HG02623 (cell line): ENCODE measurements around the gene CKAP4.
A peak's percentile ranks its signal among the peaks of the same experiment; 100 is the strongest.
"Not testable (repeated sequence)": the region's sequence is repeated elsewhere in the genome, so short reads cannot be mapped to it uniquely, and the experiment has no call there.

Source experiments
- ATAC-seq: cut with Tn5 transposase; IDR thresholded peaks from one replicate; pipeline ENCODE4 v1.9.1; 2021; ENCODE audit warnings: moderate library complexity; ENCODE audit not compliant: unreplicated experiment

The CKAP4 gene, protein sequence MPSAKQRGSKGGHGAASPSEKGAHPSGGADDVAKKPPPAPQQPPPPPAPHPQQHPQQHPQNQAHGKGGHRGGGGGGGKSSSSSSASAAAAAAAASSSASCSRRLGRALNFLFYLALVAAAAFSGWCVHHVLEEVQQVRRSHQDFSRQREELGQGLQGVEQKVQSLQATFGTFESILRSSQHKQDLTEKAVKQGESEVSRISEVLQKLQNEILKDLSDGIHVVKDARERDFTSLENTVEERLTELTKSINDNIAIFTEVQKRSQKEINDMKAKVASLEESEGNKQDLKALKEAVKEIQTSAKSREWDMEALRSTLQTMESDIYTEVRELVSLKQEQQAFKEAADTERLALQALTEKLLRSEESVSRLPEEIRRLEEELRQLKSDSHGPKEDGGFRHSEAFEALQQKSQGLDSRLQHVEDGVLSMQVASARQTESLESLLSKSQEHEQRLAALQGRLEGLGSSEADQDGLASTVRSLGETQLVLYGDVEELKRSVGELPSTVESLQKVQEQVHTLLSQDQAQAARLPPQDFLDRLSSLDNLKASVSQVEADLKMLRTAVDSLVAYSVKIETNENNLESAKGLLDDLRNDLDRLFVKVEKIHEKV

GRCh38 chr12:106247674-106248311, at the start of gene CKAP4:
TSS of gene CKAP4 (minus strand) at chr12:106248020. CDS start at chr12:106247851, 169 bp downstream.
- peak; percentile 41 for ATAC-seq

- ATAC-seq, result no peak
Observed at GRCh38 chr12:106297075-106297474, 49.3 kb upstream of the CKAP4 start.

DNA sequence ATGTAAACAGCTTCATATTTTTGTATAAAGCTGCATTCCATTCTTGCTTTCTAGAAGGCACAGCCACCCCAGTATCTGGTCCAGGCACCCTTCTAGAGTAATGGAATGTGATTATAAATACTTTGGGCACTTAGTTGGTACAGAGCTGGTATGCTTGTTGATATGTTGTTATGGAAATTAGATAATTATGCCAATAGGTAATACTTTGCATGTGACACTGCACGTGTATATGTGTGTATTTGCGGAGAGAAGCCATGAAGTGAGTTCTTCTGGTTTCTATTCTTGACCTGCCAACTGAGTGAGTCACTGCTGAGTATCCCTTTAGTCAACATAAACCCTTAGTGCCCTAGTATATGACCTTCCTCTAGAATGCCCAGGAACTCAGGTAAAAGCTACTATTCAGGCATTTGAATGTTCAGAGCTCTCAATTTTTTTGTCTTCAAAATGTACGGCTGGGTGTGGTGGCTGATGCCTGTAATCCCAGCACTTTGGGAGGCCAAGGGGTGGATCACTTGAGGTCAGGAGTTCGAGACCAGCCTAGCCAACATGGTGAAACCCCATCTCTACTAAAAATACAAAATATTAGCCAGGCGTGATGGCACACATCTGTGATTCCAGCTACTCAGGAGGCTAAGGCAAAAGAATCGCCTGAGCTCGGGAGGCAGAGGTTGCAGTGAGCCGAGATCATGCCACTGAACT, 48.5 kb upstream of the CKAP4 start:
- no peak for ATAC-seq

DNA sequence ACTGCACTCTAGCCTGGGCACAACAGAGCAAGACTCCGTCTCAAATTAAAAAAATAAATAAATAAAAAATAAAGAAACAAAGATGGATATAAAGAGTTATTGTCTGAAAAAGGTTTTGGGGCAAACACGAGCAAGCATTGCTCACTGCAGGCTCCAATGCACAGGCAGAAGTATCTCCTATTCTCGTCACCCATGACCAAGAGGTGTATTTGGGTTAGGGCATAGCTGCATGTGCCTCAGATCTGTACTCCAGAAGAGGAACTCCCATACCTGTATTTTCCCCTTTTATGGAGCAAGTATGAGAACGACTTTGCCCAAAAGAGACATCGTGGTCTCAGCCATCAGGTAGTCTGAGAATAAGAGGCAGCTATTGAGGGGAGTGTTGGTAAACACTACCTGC, 44.5 kb upstream of the CKAP4 start:
- ATAC-seq, result no peak

DNA sequence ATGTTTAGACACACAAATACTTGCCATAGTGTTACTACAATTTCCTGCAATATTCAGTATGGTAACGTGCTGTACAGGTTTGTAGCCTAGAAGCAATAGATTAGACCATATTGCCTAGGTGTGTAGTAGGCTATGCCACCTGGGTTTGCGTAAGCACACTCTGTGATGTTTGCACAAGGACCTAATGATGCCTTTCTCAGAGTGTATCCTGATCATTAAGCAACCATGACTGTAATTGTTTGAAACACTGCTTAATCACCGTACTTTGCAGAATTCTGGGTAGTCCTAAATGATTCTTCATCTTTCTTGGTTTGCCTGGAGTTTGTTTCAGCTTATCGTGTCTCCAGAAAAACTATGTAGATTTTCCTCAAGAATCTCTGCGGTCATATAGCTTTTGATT, 43.5 kb upstream of the CKAP4 start:
- ATAC-seq, result no peak

- no peak for ATAC-seq
Observed at GRCh38 chr12:106290666-106291065, 42.8 kb upstream of the CKAP4 start.

DNA sequence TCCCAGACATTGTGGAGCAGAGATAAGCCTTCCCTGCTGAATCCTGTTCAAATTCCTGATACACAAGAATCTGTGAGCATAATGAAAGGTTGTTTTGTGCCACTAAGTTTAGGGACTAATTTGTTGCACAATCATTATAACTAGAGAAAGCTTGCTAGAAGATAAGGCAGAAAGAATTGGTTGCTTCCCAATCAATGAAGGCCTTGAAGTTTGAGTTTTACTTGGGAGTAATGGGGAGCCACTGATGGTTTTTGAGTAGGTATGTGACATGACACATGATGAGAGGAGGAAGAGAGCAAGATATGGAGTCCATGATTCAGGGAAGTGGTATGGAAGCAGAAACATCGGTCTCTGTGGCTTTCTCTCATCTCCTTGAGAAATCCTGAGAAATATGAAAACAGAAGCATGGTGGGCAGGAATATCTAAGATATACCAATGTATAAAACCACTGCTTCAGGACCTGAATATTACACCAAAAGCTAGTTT, 41.4 kb upstream of the CKAP4 start:
- no peak for ATAC-seq

GRCh38 chr12:106288494-106289195, 40.8 kb upstream of the CKAP4 start:
- ATAC-seq, result no peak

DNA sequence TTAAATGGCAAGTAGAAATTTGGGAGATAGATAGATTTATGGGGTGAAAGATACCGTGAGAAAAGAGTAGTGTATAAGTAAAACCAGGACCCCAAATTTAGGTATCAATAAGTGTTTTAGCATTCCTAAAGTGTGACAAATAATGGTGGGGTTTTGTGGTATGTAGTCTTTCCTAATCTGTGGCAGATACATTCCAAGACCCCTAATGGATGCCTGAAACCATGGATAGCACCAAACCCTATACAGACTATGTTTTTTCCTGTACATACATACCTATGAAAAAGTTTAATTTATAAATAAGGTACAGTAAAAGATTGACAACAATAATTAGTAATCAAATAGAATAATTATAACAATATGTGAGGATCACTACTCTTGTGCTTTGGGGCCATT, 40.3 kb upstream of the CKAP4 start:
- ATAC-seq, result no peak

GRCh38 chr12:106287364-106287763, 39.5 kb upstream of the CKAP4 start:
- ATAC-seq, result no peak

GRCh38 chr12:106286576-106287162, 38.8 kb upstream of the CKAP4 start:
- not testable (repeated sequence) for ATAC-seq

DNA sequence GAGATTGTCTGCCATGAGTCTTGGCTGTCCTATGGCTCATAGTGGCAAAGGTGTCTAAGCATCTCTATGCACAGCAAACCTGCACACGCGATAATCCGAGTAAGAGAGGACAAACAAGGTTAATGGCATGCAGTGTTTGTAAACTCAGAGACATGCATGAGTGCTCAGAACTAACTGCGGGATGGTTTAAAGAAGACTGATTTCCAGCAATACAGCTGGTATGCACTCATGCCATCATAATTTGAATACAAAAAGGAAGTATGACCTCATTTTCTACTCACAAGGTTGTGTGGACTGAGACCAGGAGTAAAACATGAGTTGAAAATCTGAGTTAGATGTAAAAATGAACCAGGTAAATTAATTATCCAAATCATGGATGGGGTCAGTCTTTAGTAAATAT, 38.2 kb upstream of the CKAP4 start:
- no peak for ATAC-seq

GRCh38 chr12:106284358-106285105, 36.7 kb upstream of the CKAP4 start:
- ATAC-seq, result no peak

GRCh38 chr12:106282457-106283097, 34.8 kb upstream of the CKAP4 start:
- ATAC-seq, result no peak

- ATAC-seq, result no peak
Observed at GRCh38 chr12:106281804-106282203, 34.0 kb upstream of the CKAP4 start.

GRCh38 chr12:106281056-106281782, 33.4 kb upstream of the CKAP4 start:
- no peak for ATAC-seq

GRCh38 chr12:106280106-106280505, 32.3 kb upstream of the CKAP4 start:
- no peak for ATAC-seq

DNA sequence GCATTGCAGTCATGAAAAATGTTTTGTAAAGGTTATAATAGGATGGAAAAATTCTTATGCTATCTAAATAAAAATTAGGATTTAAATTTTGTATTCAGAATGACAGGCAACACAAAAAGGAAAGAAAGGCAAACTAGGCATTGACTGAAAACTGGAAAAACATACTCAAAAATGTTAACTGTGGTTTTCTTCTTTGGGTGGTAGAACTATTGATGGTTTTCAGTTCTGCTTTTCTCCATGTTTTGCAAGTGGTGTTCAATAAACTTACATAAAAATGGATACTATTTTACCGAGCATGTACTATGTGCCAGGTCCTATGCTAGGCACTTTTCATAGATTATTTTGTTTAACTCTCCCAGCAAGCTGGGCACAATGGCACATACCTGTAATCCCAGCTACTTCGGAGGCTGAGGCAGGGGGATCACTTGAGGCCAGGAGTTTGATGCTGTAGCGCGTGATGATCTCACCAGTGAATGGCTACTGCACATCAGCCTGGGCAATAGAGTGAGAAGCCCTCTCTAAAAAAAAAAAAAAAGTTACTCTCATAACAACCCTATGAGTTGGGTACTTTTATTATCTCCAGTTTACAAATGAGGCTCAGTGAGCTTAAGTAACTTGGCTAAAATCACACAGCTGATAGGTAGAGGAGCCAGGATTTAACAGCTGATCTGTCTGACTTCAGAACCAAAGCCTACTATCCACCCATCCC, 28.4 kb upstream of the CKAP4 start:
- peak; percentile 69 for ATAC-seq
